HepG2 (cell line): ENCODE results near the gene ARAP1. TPM values are rescaled to one million over a fixed set of nuclear protein-coding genes. Genes with fewer than 3 reads are reported as not detected.

Experiments
- GABPB1 ChIP-seq: IDR thresholded peaks from 2 replicates; pipeline ENCODE4 v1.6.1; 2016; ENCODE audit warnings: mild to moderate bottlenecking, missing genetic modification reagents, moderate library complexity, missing compliant biosample characterization
- MXI1 ChIP-seq: IDR thresholded peaks from 3 replicates; pipeline ENCODE4 v1.6.1; 2012; ENCODE audit warnings: low read depth, low read length, inconsistent platforms, borderline replicate concordance
- NFIB ChIP-seq: sonication (generic); formaldehyde crosslinking; IDR thresholded peaks from 2 replicates; pipeline ENCODE4 v1.9.0; 2021; ENCODE audit warnings: missing genetic modification reagents, mild to moderate bottlenecking, borderline replicate concordance
- PAWR ChIP-seq: sonication (generic); formaldehyde crosslinking; IDR thresholded peaks from 2 replicates; pipeline ENCODE4 v1.4.0; 2020; ENCODE audit warnings: missing genetic modification reagents, mild to moderate bottlenecking, borderline replicate concordance
- RBAK ChIP-seq: sonication (generic); formaldehyde crosslinking; IDR thresholded peaks from 2 replicates; pipeline ENCODE4 v1.5.1; 2020; ENCODE audit warnings: mild to moderate bottlenecking, missing genetic modification reagents
- RNF2 ChIP-seq: fragments of 450-650 bp; conservative IDR thresholded peaks from 2 replicates; pipeline ENCODE4 v1.6.1; 2016; ENCODE audit warnings: low read depth
- STAT5B ChIP-seq: sonication (generic); formaldehyde crosslinking; IDR thresholded peaks from 2 replicates; pipeline ENCODE4 v1.4.0; 2020; ENCODE audit warnings: missing genetic modification reagents
- ZNF430 ChIP-seq: sonication (generic); formaldehyde crosslinking; IDR thresholded peaks from 2 replicates; pipeline ENCODE4 v1.9.0; 2021; ENCODE audit warnings: mild to moderate bottlenecking, missing genetic modification reagents
- ZNF547 ChIP-seq: sonication (generic); formaldehyde crosslinking; IDR thresholded peaks from 2 replicates; pipeline ENCODE4 v1.5.1; 2020; ENCODE audit warnings: mild to moderate bottlenecking, missing genetic modification reagents
- ZNF557 ChIP-seq: sonication (generic); formaldehyde crosslinking; IDR thresholded peaks from 2 replicates; pipeline ENCODE4 v1.4.0; 2020; ENCODE audit warnings: missing genetic modification reagents
- ZNF563 ChIP-seq: sonication (generic); formaldehyde crosslinking; IDR thresholded peaks from 2 replicates; pipeline ENCODE4 v1.8.0; 2022; ENCODE audit warnings: mild to moderate bottlenecking, moderate library complexity, missing genetic modification reagents
- polyA plus RNA-seq, 8 experiments: library from polyadenylated mRNA; depleted of rRNA in 3 of 8; stranded (reverse) in 7 of 8; unstranded in 1 of 8; fragments of >200 nt; fragmentation: Illumina TruSeq in 4 of 8; extraction: Trizol in 4 of 8; gene quantifications; 2 replicates each; pipeline versions ENCODE4 v1.2.1 to v1.2.3, GENCODE V29; 2011 to 2016; ENCODE audit warnings: low read depth in 4 of 8, missing spikeins in 1 of 8, mixed read lengths in 1 of 8; ENCODE audit not compliant: insufficient read depth in 1 of 8
- total RNA-seq, 5 experiments: library from RNA; depleted of rRNA; stranded (reverse); fragments of >200 nt; fragmentation: Illumina TruSeq; extraction: Trizol; gene quantifications; 2 replicates each; pipeline ENCODE4 v1.2.3, GENCODE V29; 2016; ENCODE audit warnings: low read depth in 1 of 5
- TF ChIP-seq, protein P1 (sequence below): sonication (generic); formaldehyde crosslinking; IDR thresholded peaks from 2 replicates; pipeline ENCODE4 v1.4.0; 2020; ENCODE audit warnings: mild to moderate bottlenecking, missing genetic modification reagents
- TF ChIP-seq, protein P2 (sequence below): sonication (generic); formaldehyde crosslinking; IDR thresholded peaks from 2 replicates; pipeline ENCODE4 v1.5.0; 2020; ENCODE audit warnings: missing genetic modification reagents
- TF ChIP-seq, protein P3 (sequence below): sonication (generic); formaldehyde crosslinking; IDR thresholded peaks from 2 replicates; pipeline ENCODE4 v1.5.1; 2020; ENCODE audit warnings: mild to moderate bottlenecking, missing genetic modification reagents, borderline replicate concordance

ARAP1 gene
- total and polyA plus RNA-seq, 2 of the 13 experiments (the other 11 are each of a cell fraction or from before 2014, with no cell fraction given), result 43.2 to 55.5 TPM

DNA sequence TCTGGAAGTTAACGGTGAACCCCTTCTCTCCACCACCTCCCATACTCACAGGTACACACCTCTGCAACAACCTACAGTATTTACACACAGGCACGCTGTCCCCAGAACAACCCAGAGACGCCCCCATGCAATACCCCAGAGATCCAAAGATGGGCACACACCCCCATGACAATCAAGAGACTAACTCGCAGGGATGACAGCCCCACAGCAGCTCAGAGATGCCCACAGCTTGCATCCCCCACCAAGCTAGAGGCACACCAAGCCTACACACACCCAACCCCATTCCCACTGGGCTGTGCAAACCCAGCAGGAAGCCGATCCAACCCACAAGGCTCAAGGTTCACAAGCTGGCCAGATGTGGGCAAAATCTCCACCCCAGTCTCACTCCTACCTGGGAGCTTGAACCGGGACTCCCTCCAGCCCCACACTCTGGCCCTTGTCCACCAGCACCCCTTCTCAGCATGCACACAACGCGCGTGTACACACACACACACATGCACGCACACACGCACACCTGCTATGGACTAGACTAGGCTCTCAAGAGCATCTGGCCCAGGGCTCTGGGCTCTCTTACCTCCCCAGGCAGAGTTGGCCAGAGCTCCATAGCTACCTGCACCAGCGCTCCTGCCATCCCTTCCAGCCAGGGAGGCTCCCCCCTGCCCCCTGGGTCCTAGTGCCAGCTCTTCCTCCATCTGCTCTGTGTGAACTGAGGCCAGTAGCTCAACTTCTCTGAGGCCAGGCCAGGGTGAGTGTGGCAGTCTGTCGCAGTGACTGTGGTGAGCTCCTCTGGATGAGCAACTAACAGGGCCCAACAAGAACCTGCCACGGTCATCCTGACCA is 30.1 kb upstream of the ARAP1 start (continued):
- TF ChIP-seq, protein P1, sequence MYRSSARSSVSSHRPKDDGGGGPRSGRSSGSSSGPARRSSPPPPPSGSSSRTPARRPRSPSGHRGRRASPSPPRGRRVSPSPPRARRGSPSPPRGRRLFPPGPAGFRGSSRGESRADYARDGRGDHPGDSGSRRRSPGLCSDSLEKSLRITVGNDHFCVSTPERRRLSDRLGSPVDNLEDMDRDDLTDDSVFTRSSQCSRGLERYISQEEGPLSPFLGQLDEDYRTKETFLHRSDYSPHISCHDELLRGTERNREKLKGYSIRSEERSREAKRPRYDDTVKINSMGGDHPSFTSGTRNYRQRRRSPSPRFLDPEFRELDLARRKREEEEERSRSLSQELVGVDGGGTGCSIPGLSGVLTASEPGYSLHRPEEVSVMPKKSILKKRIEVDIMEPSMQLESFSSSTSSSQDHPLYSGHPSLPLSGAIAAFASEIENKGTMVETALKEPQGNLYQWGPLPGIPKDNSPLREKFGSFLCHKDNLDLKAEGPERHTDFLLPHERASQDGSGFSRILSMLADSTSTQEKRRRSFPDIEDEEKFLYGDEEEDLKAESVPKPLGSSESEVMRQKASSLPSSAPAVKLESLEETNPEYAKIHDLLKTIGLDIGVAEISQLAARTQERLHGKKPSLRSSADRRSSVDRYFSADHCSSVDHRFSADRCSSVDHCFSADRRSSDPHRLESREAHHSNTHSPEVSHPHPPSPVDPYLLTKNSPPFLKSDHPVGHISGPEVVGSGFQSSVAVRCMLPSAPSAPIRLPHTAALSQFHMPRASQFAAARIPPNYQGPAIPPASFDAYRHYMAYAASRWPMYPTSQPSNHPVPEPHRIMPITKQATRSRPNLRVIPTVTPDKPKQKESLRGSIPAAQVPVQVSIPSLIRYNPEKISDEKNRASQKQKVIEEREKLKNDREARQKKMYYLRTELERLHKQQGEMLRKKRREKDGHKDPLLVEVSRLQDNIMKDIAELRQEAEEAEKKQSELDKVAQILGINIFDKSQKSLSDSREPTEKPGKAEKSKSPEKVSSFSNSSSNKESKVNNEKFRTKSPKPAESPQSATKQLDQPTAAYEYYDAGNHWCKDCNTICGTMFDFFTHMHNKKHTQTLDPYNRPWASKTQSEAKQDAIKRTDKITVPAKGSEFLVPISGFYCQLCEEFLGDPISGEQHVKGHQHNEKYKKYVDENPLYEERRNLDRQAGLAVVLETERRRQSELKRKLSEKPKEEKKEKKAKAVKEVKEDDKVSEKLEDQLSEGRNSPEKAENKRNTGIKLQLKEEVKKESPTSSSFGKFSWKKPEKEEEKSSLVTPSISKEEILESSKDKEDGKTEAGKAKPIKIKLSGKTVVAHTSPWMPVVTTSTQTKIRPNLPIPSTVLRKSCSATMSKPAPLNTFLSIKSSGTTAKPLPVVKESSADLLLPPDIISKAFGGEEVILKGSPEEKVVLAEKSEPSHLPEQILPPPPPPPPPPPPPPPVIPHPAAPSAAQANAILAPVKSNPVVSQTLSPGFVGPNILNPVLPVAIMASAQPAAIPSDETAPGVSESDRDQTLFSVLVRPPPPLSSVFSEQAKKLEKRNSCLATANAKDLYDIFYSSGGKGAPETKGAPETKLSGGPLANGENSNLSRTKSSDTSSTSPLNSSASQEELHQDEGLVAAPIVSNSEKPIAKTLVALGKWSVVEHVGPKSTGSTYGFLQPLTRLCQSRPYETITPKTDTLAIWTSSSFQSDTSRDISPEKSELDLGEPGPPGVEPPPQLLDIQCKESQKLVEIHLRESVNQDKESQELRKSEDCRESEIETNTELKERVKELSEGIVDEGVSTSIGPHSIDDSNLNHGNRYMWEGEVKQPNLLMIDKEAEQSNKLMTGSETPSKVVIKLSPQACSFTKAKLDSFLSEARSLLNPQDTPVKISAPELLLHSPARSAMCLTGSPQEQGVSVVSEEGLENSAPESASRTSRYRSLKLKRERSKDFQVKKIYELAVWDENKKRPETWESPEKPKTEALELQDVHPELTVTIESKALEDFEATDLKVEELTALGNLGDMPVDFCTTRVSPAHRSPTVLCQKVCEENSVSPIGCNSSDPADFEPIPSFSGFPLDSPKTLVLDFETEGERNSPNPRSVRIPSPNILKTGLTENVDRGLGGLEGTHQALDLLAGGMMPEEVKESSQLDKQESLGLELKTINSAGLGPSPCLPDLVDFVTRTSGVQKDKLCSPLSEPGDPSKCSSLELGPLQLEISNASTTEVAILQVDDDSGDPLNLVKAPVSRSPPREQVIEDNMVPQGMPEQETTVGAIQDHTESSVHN (CRISPR knock-in tag), result no peak
- TF ChIP-seq RBAK, result no peak
- TF ChIP-seq NFIB, result no peak
- TF ChIP-seq ZNF563 (CRISPR knock-in tag), result no peak
- TF ChIP-seq GABPB1, result peak; percentile 26; the same call in 1 of the 2 replicates
- 0 out of 2 replicates have a peak, but pooled peaks have one; percentile 58 for TF ChIP-seq ZNF547 (CRISPR knock-in tag)
- TF ChIP-seq PAWR, result no peak
- no peak for TF ChIP-seq STAT5B (CRISPR knock-in tag)
- no peak for TF ChIP-seq RNF2
- peak; percentile 75 for TF ChIP-seq ZNF430 (CRISPR knock-in tag)
- TF ChIP-seq, protein P2, sequence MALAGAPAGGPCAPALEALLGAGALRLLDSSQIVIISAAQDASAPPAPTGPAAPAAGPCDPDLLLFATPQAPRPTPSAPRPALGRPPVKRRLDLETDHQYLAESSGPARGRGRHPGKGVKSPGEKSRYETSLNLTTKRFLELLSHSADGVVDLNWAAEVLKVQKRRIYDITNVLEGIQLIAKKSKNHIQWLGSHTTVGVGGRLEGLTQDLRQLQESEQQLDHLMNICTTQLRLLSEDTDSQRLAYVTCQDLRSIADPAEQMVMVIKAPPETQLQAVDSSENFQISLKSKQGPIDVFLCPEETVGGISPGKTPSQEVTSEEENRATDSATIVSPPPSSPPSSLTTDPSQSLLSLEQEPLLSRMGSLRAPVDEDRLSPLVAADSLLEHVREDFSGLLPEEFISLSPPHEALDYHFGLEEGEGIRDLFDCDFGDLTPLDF, result no peak
- TF ChIP-seq MXI1, result no peak
- TF ChIP-seq, protein P3, sequence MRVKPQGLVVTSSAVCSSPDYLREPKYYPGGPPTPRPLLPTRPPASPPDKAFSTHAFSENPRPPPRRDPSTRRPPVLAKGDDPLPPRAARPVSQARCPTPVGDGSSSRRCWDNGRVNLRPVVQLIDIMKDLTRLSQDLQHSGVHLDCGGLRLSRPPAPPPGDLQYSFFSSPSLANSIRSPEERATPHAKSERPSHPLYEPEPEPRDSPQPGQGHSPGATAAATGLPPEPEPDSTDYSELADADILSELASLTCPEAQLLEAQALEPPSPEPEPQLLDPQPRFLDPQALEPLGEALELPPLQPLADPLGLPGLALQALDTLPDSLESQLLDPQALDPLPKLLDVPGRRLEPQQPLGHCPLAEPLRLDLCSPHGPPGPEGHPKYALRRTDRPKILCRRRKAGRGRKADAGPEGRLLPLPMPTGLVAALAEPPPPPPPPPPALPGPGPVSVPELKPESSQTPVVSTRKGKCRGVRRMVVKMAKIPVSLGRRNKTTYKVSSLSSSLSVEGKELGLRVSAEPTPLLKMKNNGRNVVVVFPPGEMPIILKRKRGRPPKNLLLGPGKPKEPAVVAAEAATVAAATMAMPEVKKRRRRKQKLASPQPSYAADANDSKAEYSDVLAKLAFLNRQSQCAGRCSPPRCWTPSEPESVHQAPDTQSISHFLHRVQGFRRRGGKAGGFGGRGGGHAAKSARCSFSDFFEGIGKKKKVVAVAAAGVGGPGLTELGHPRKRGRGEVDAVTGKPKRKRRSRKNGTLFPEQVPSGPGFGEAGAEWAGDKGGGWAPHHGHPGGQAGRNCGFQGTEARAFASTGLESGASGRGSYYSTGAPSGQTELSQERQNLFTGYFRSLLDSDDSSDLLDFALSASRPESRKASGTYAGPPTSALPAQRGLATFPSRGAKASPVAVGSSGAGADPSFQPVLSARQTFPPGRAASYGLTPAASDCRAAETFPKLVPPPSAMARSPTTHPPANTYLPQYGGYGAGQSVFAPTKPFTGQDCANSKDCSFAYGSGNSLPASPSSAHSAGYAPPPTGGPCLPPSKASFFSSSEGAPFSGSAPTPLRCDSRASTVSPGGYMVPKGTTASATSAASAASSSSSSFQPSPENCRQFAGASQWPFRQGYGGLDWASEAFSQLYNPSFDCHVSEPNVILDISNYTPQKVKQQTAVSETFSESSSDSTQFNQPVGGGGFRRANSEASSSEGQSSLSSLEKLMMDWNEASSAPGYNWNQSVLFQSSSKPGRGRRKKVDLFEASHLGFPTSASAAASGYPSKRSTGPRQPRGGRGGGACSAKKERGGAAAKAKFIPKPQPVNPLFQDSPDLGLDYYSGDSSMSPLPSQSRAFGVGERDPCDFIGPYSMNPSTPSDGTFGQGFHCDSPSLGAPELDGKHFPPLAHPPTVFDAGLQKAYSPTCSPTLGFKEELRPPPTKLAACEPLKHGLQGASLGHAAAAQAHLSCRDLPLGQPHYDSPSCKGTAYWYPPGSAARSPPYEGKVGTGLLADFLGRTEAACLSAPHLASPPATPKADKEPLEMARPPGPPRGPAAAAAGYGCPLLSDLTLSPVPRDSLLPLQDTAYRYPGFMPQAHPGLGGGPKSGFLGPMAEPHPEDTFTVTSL (CRISPR knock-in tag), result no peak
- no peak for TF ChIP-seq ZNF557
